Adipocyte (in vitro differentiated cells): ENCODE data around the gene PLEKHA6.
"Not testable (repeated sequence)": the region's sequence is repeated elsewhere in the genome, so short reads cannot be mapped to it uniquely, and the experiment has no call there.

ENCODE experiments used
- DNase-seq: peaks from one replicate; pipeline ENCODE4 v3.0.0-alpha.2; 2015; ENCODE audit warnings: low read depth
- H3K27me3 ChIP-seq: replicated peaks from 2 replicates; pipeline ENCODE4 v1.7.0; 2013; ENCODE audit warnings: mild to moderate bottlenecking, low read length, moderate library complexity; ENCODE audit not compliant: control insufficient read depth, insufficient read depth
- H3K36me3 ChIP-seq: 2 replicates; pipeline ENCODE4 v1.7.0; 2013; ENCODE audit warnings: low read length, mild to moderate bottlenecking, moderate library complexity; ENCODE audit not compliant: control insufficient read depth, insufficient read depth, severe bottlenecking
- H3K4me1 ChIP-seq: 2 replicates; pipeline ENCODE4 v1.7.0; 2013; ENCODE audit warnings: mild to moderate bottlenecking, low read length, moderate library complexity; ENCODE audit not compliant: control insufficient read depth, insufficient read depth
- H3K4me3 ChIP-seq: 2 replicates; pipeline ENCODE4 v1.7.0; 2013; ENCODE audit warnings: mild to moderate bottlenecking, low read length, moderate library complexity
- H3K9ac ChIP-seq: 2 replicates; pipeline ENCODE4 v1.7.0; 2013; ENCODE audit warnings: mild to moderate bottlenecking, low read length, moderate library complexity
- H3K9me3 ChIP-seq: 2 replicates; pipeline ENCODE4 v1.7.0; 2013; ENCODE audit warnings: mild to moderate bottlenecking, low read length, moderate library complexity; ENCODE audit not compliant: control insufficient read depth

The PLEKHA6 gene

GRCh38 chr1:204333427-204333826, 26.3 kb downstream of the PLEKHA6 start:
- Histone ChIP-seq H3K36me3 (no peaks in the 10 kb centered on the region), H3K27me3 (no peaks in the 10 kb centered on the region), H3K9me3 (peaks cover 5% of the 10 kb centered on the region), H3K4me1 (peaks cover 15% of the 10 kb centered on the region), H3K4me3 (no peak overlapping the region), H3K9ac (no peak overlapping the region)
- no peak for DNase-seq

DNA sequence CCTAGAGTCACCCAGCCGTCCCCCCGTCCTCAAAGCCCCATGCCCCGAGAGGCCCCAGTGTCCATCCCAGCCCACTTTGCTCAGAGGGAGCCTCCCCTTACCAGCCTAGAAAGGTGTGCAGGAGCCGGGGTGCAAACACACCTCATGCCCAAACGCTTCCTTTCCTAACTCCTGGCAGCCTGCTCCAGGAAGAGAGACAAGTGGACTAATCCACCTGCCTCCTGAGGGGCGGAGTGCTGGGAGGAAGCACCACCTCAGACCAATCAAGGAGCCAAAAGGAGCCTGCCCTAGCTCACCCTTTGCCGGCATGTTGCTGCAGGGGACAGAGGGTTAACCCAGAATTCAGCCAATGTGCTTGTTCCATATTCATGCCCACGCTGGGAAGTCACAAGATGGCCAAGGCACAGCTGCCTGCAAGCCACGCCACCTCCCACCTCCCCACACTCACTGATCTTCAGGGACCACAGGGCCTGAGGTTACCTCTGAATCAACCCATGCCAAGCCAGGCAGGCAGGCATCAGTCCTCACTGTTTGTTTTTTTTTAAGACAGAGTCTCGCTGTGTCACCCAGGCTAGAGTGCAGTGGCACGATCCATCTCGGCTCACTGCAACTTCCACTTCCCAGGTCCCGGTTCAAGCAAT, 27.8 kb downstream of the PLEKHA6 start:
- DNase-seq = no peak

GRCh38 chr1:204331275-204331674, 28.5 kb downstream of the PLEKHA6 start:
- DNase-seq = no peak
- peaks cover 7% of the 10 kb centered on the region for H3K4me1 ChIP-seq
- no peaks in the 10 kb centered on the region for H3K27me3 ChIP-seq
- peaks cover 5% of the 10 kb centered on the region for H3K9me3 ChIP-seq
- H3K9ac ChIP-seq = no peak overlapping the region
- no peak overlapping the region for H3K4me3 ChIP-seq
- no peaks in the 10 kb centered on the region for H3K36me3 ChIP-seq

More for the DNA sequence above, 27.8 kb downstream of the PLEKHA6 start:
- Histone ChIP-seq H3K9me3 (peaks cover 5% of the 10 kb centered on the region), H3K4me1 (peaks cover 11% of the 10 kb centered on the region), H3K27me3 (no peaks in the 10 kb centered on the region), H3K9ac (no peak overlapping the region), H3K4me3 (no peak overlapping the region), H3K36me3 (no peaks in the 10 kb centered on the region)

DNA sequence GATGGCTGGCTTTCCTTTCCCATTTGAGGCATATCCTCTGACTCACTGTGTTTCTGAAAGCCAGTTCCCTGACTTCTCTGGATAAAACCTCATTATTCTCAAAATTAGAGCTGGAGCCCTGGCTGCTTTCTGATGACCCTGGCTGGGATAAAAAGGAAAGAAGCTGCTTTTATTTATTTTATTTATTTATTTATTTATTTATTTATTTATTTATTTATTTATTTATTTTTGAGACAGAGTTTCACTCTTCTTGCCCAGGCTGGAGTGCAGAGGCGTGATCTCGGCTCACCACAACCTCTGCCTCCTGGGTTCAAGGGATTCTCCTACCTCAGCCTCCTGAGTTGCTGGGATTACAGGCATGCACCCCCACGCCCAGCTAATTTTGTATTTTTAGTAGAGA, 31.9 kb downstream of the PLEKHA6 start:
- H3K36me3 ChIP-seq, DNase-seq, H3K9me3 ChIP-seq, H3K27me3 ChIP-seq, H3K9ac ChIP-seq, H3K4me3 ChIP-seq: not testable (repeated sequence)
- peaks cover 16% of the 10 kb centered on the region for H3K4me1 ChIP-seq

GRCh38 chr1:204327359-204327758, 32.4 kb downstream of the PLEKHA6 start:
- no peak for DNase-seq
- Histone ChIP-seq H3K4me3 (no peak overlapping the region), H3K4me1 (peaks cover 12% of the 10 kb centered on the region), H3K9ac (no peak overlapping the region), H3K27me3 (no peaks in the 10 kb centered on the region), H3K36me3 (no peaks in the 10 kb centered on the region), H3K9me3 (peaks cover 5% of the 10 kb centered on the region)

DNA sequence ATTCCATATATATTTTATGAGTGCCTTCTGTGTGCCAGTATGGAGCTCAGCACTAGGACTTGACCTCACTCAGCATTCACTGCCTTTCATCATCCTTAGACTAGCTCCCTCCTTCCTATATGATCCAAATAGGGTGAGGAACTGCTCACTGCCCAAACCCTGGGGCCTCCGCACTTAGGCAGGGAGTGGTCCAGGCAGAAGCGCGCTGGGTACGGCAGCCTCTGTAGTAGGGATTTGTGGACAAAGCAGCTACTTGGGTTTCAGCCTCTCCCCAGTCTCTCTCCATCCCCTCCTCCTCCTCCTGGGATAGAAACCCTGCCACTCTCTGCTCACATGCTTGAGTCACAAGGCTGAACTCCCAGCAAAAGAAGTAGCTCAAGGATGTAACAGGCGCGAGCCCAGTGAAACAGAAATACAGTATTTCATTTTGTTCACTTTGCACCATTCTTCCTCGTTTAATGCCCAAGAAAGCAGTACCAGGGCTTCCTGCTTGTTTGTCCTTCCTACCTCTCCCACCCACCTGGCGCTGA, 32.9 kb downstream of the PLEKHA6 start:
- no peak for DNase-seq
- Histone ChIP-seq H3K27me3 (no peaks in the 10 kb centered on the region), H3K9ac (no peak overlapping the region)

DNA sequence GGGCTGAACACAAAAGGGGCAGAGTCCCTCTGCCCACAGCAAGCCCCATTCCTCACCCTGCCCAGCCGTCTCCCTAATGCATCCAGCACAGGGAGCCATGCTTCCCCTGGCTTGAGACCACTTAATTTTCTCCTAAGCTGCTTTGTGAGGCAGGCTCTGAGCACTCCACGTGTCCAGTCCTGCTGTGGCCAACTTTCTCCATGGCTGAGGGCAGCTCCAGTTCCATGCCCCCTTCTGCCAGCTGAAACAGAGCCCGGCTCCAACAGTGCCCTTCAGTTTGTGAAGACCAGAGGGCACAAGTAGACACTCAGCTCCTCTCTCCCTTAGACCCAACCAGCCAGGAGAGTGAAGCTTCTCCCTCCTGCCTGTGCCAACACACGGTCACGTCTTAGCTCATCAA, 33.8 kb downstream of the PLEKHA6 start:
- H3K9me3 ChIP-seq = peaks cover 5% of the 10 kb centered on the region
- H3K4me3 ChIP-seq = no peak overlapping the region
- no peak overlapping the region for H3K9ac ChIP-seq
- H3K4me1 ChIP-seq = peaks cover 25% of the 10 kb centered on the region
- no peaks in the 10 kb centered on the region for H3K27me3 ChIP-seq
- DNase-seq = no peak
- no peaks in the 10 kb centered on the region for H3K36me3 ChIP-seq

More for the DNA sequence above, 32.9 kb downstream of the PLEKHA6 start:
- H3K4me1 ChIP-seq = peaks cover 16% of the 10 kb centered on the region
- H3K9me3 ChIP-seq = peaks cover 5% of the 10 kb centered on the region
- H3K36me3 ChIP-seq = no peaks in the 10 kb centered on the region
- H3K4me3 ChIP-seq = no peak overlapping the region

- peaks cover 45% of the 10 kb centered on the region for H3K4me1 ChIP-seq
- no peak overlapping the region for H3K4me3 ChIP-seq
- H3K9me3 ChIP-seq = no peaks in the 10 kb centered on the region
- H3K36me3 ChIP-seq = no peaks in the 10 kb centered on the region
- peak; percentile 62 for DNase-seq
- no peaks in the 10 kb centered on the region for H3K27me3 ChIP-seq
- H3K9ac ChIP-seq = no peak overlapping the region
Observed at GRCh38 chr1:204323887-204324286, 35.8 kb downstream of the PLEKHA6 start.

- H3K9ac ChIP-seq = peak overlapping the region; percentile 48
- H3K36me3 ChIP-seq = no peaks in the 10 kb centered on the region
- DNase-seq = no peak
- no peak overlapping the region for H3K4me3 ChIP-seq
- H3K9me3 ChIP-seq = no peaks in the 10 kb centered on the region
- no peaks in the 10 kb centered on the region for H3K27me3 ChIP-seq
- H3K4me1 ChIP-seq = peaks cover 48% of the 10 kb centered on the region
Observed at GRCh38 chr1:204322339-204322868, 37.3 kb downstream of the PLEKHA6 start.

GRCh38 chr1:204321665-204322064, 38.1 kb downstream of the PLEKHA6 start:
- Histone ChIP-seq H3K36me3 (no peaks in the 10 kb centered on the region), H3K9ac (peak overlapping the region; percentile 48), H3K4me1 (peaks cover 48% of the 10 kb centered on the region), H3K4me3 (no peak overlapping the region), H3K9me3 (no peaks in the 10 kb centered on the region), H3K27me3 (no peaks in the 10 kb centered on the region)
- peak; percentile 62 for DNase-seq

GRCh38 chr1:204321051-204321450, 38.7 kb downstream of the PLEKHA6 start:
- no peaks in the 10 kb centered on the region for H3K36me3 ChIP-seq
- no peak overlapping the region for H3K4me3 ChIP-seq
- H3K9ac ChIP-seq = peak overlapping the region; percentile 48
- no peaks in the 10 kb centered on the region for H3K27me3 ChIP-seq
- no peak for DNase-seq
- H3K4me1 ChIP-seq = peaks cover 48% of the 10 kb centered on the region
- H3K9me3 ChIP-seq = no peaks in the 10 kb centered on the region
